Panc1 (cell line): ENCODE measurements around the gene RHOJ. TPM values are rescaled to one million over a fixed set of nuclear protein-coding genes. Genes with fewer than 3 reads are reported as not detected.
A peak's percentile ranks its signal among the peaks of the same experiment; 100 is the strongest.
"Not testable (repeated sequence)": the region's sequence is repeated elsewhere in the genome, so short reads cannot be mapped to it uniquely, and the experiment has no call there.

Experiments used
- ATAC-seq: fragments of 200-7000 bp; cut with Tn5 transposase; 2 replicates; pipeline ENCODE4 v1.9.1; 2020; ENCODE audit warnings: mild to moderate bottlenecking, moderate library complexity
- BruUV-seq: library from RNA; stranded (reverse); fragments of 400-500 nt; replicated peaks from 2 replicates; lab custom pipeline; 2021; lab: Mats Ljungman, UMichigan
- CTCF ChIA-PET: fragments of 300-600 bp; sonication (Branson Sonifier 250); formaldehyde crosslinking; loops from one replicate; lab custom pipeline; 2022; ENCODE audit warnings: antibody characterized with exemption; lab: Charles Lee
- POLR2A ChIA-PET: fragments of 300-600 bp; sonication (Branson Sonifier 250); formaldehyde crosslinking; loops from one replicate; lab custom pipeline; 2022; ENCODE audit warnings: antibody characterized with exemption; lab: Charles Lee
- DNase-seq: peaks from one replicate; pipeline ENCODE4 v3.0.0-alpha.2; 2010; ENCODE audit warnings: low read depth, low spot score
- H3K27ac ChIP-seq: 2 replicates; pipeline ENCODE4 v1.5.1; 2011; ENCODE audit warnings: mild to moderate bottlenecking, low read length, inconsistent platforms
- H3K27me3 ChIP-seq: fragments of 200-500 bp; sonication (Bioruptor generic); 2 replicates; pipeline ENCODE4 v1.6.0; 2014; ENCODE audit warnings: low read length, inconsistent platforms; ENCODE audit not compliant: control insufficient read depth, insufficient read depth
- H3K36me3 ChIP-seq: fragments of 200-500 bp; sonication (Bioruptor generic); 2 replicates; pipeline ENCODE4 v1.5.1; 2014; ENCODE audit warnings: inconsistent platforms, mild to moderate bottlenecking, low read length, moderate library complexity; ENCODE audit not compliant: control insufficient read depth, insufficient read depth
- H3K4me1 ChIP-seq: 2 replicates; pipeline ENCODE4 v1.5.1; 2011; ENCODE audit warnings: inconsistent platforms, mild to moderate bottlenecking, low read length, moderate library complexity; ENCODE audit not compliant: control insufficient read depth, insufficient read depth
- H3K4me3 ChIP-seq, 2 experiments: 2 replicates each; pipeline ENCODE4 v1.5.1; 2011 to 2012; ENCODE audit warnings: low read depth in 2 of 2, low read length in 2 of 2, mild to moderate bottlenecking in 2 of 2, inconsistent platforms in 1 of 2, moderate library complexity in 1 of 2
- H3K9me3 ChIP-seq: fragments of 200-500 bp; sonication (Bioruptor generic); 2 replicates; pipeline ENCODE4 v1.5.1; 2014; ENCODE audit warnings: low read depth, mild to moderate bottlenecking, inconsistent platforms, low read length, moderate library complexity; ENCODE audit not compliant: control insufficient read depth, insufficient read depth
- CTCF ChIP-seq: fragments of 450-650 bp; IDR thresholded peaks from 2 replicates; pipeline ENCODE4 v1.5.1; 2017; ENCODE audit warnings: mild to moderate bottlenecking
- POLR2AphosphoS5 ChIP-seq: IDR thresholded peaks from 2 replicates; pipeline ENCODE4 v1.6.1; 2012; ENCODE audit warnings: mild to moderate bottlenecking, low read depth, low read length, moderate library complexity
- REST ChIP-seq, 2 experiments: IDR thresholded peaks; 2 replicates each; pipeline ENCODE4 v1.6.1; 2011 to 2012; ENCODE audit warnings: low read depth in 2 of 2, control low read depth in 1 of 2, low read length in 1 of 2, mild to moderate bottlenecking in 1 of 2, moderate library complexity in 1 of 2; ENCODE audit not compliant: insufficient read depth in 1 of 2
- SIN3A ChIP-seq: IDR thresholded peaks from 2 replicates; pipeline ENCODE4 v1.6.1; 2012; ENCODE audit warnings: low read depth, mild to moderate bottlenecking, low read length, moderate library complexity, borderline replicate concordance; ENCODE audit not compliant: insufficient read depth
- TCF7L2 ChIP-seq: IDR thresholded peaks from 2 replicates; pipeline ENCODE4 v1.6.1; 2011; ENCODE audit warnings: mild to moderate bottlenecking, low read depth, low read length, inconsistent platforms
- in situ Hi-C: cut with HindIII; loops from 2 replicates; pipeline ENCODE4 v1.10.0; 2016; ENCODE audit warnings: low sequenced_read_pairs, low pct_unique_long_range_greater_than_20kb
- intact Hi-C: fragments of 100-400 bp; cut with micrococcal nuclease; formaldehyde crosslinking; loops from one replicate; pipeline ENCODE4 v1.10.0; 2022; ENCODE audit not compliant: unreplicated experiment
- total RNA-seq: library from RNA; stranded (reverse); gene quantifications from one replicate; pipeline ENCODE4 v1.2.1, GENCODE V29; 2021; ENCODE audit not compliant: unreplicated experiment

The RHOJ gene
- total RNA-seq, 1 experiment from 2014 or later = 0.28 TPM

- DNase-seq (no peak), ATAC-seq (no peak)
- no TSS peak for BruUV-seq
- H3K27me3 ChIP-seq = no peaks in the 10 kb centered on the region
- peak in 1 of 2 experiments; percentile 45; a peak in 1 of 4 replicates for TF ChIP-seq REST (IDR thresholded peaks at IDR 0.05; ENCODE audit: insufficient read depth in 1 of 2, low read depth in 2 of 2, low read length in 1 of 2)
- TF ChIP-seq SIN3A = no peak
- TF ChIP-seq CTCF = no peak
- CTCF ChIA-PET = no interaction called here
- H3K27ac ChIP-seq = no peak overlapping the region
- H3K9me3 ChIP-seq = no peaks in the 10 kb centered on the region
- intact Hi-C loops (no loop called here), in situ Hi-C loops (no loop called here)
- H3K4me3 ChIP-seq = no peak overlapping the region
- POLR2A ChIA-PET = no interaction called here
- no peaks in the 10 kb centered on the region for H3K4me1 ChIP-seq
- no peaks in the 10 kb centered on the region for H3K36me3 ChIP-seq
These were observed 40.0 kb upstream of the RHOJ start for GRCh38 chr14:63164108-63164683.

- CTCF ChIA-PET, POLR2A ChIA-PET, intact Hi-C loops: not testable (repeated sequence)
These were observed 39.0 kb upstream of the RHOJ start for GRCh38 chr14:63165267-63165666.

GRCh38 chr14:63167044-63167443 is 37.2 kb upstream of the RHOJ start:
- CTCF ChIA-PET = no interaction called here
- ATAC-seq = no peak
- Histone ChIP-seq H3K9me3 (no peaks in the 10 kb centered on the region), H3K4me3 (no peak overlapping the region), H3K27ac (no peak overlapping the region), H3K4me1 (no peaks in the 10 kb centered on the region), H3K27me3 (no peaks in the 10 kb centered on the region), H3K36me3 (no peaks in the 10 kb centered on the region)
- POLR2A ChIA-PET = no interaction called here
- TF ChIP-seq POLR2AphosphoS5 = no peak
- no peak for TF ChIP-seq SIN3A
- TF ChIP-seq REST (IDR thresholded peaks at IDR 0.05; ENCODE audit: insufficient read depth in 1 of 2, low read depth in 2 of 2, low read length in 1 of 2) = no peak
- no peak for TF ChIP-seq TCF7L2
- no peak for TF ChIP-seq CTCF
- in situ Hi-C loops = no loop called here
- no peak for DNase-seq
- BruUV-seq = no TSS peak
- intact Hi-C loops = no loop called here

More at GRCh38 chr14:63165267-63165666, 39.0 kb upstream of the RHOJ start:
- H3K4me1 ChIP-seq, H3K36me3 ChIP-seq, ATAC-seq, BruUV-seq, H3K9me3 ChIP-seq, DNase-seq, in situ Hi-C loops, H3K27me3 ChIP-seq, H3K27ac ChIP-seq, H3K4me3 ChIP-seq: not testable (repeated sequence)
